ENCODE data around the gene CHRM4. TPM values are rescaled to one million over a fixed set of nuclear protein-coding genes. Genes with fewer than 3 reads are reported as not detected.

The CHRM4 gene
- total RNA-seq, 1 experiment from 2014 or later = 1.1 TPM

DNA sequence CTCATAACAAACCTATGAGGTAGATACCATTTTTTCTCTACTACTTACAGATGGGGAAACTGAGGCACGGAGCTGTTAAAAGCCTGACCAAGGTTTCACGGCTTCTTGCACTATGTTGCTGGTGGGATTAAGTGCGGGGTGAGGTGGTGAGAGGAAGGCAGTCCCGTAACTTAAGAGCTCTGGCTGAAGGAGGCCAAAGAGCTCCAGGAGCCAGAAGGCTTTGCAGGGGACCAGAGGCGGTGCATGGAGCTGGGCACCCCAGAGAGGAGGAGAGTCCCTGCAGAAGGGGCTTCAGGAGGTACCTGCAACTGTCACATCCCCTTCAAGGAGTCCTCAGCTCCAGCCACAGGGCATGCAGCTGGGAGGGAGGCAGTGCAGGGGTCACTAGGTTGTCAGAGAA lies 4.1 kb downstream of the CHRM4 start:
- Histone ChIP-seq H3K9ac (ENCODE audit: low read length) (no peak overlapping the region), H3K79me2 (ENCODE audit: insufficient read depth, low read length) (peaks cover 5% of the 10 kb centered on the region; the same call in 1 of the 2 replicates), H3K4me1 (ENCODE audit: control insufficient read depth in 1 of 2, insufficient read depth in 2 of 2, low read length in 2 of 2) (peaks cover 27 to 77% of the 10 kb centered on the region in 2 experiments), H3K36me3 (ENCODE audit: control insufficient read depth in 1 of 2, insufficient read depth in 2 of 2, low read length in 2 of 2) (no peaks in the 10 kb centered on the region), H3K9me3 (ENCODE audit: control insufficient read depth in 1 of 2, insufficient read depth in 1 of 2, low read depth in 1 of 2, low read length in 2 of 2) (no peaks in the 10 kb centered on the region), H3K4me2 (ENCODE audit: low read length) (no peak overlapping the region), H3K27me3 (ENCODE audit: insufficient read depth, low read length) (no peaks in the 10 kb centered on the region), H3K9me2 (ENCODE audit: insufficient read depth) (no peaks in the 10 kb centered on the region), H2AFZ (ENCODE audit: low read depth, low read length, poor library complexity, severe bottlenecking) (no peak overlapping the region), H3K4me3 (replicated peaks in 1 of 2; ENCODE audit: low read depth in 1 of 2, low read length in 2 of 2) (no peak overlapping the region), H4K20me1 (ENCODE audit: insufficient read depth) (no peaks in the 10 kb centered on the region), H3K27ac (ENCODE audit: low read depth, low read length) (no peak overlapping the region)
- BruUV-seq (replicated peaks) = no TSS peak
- intact Hi-C loops (cut with micrococcal nuclease) = loop anchor here (10.0 kb wide), 2 partner anchors 227 to 417 kb away; partner anchors contain the start of genes ATG13 and HARBI1
- ChIA-PET CTCF (interaction anchor here (0.7 kb wide), 1 partner anchor 9 kb away, joined by 3 read pairs; no protein-coding TSS in a partner anchor), POLR2A (no interaction called here), RAD21 (ENCODE audit: low non-redundant PET in 1 of 2, low total read pairs in 2 of 2, uncharacterized antibody in 2 of 2, unreplicated experiment in 2 of 2) (no interaction called here)
- TF ChIP-seq, protein P1, sequence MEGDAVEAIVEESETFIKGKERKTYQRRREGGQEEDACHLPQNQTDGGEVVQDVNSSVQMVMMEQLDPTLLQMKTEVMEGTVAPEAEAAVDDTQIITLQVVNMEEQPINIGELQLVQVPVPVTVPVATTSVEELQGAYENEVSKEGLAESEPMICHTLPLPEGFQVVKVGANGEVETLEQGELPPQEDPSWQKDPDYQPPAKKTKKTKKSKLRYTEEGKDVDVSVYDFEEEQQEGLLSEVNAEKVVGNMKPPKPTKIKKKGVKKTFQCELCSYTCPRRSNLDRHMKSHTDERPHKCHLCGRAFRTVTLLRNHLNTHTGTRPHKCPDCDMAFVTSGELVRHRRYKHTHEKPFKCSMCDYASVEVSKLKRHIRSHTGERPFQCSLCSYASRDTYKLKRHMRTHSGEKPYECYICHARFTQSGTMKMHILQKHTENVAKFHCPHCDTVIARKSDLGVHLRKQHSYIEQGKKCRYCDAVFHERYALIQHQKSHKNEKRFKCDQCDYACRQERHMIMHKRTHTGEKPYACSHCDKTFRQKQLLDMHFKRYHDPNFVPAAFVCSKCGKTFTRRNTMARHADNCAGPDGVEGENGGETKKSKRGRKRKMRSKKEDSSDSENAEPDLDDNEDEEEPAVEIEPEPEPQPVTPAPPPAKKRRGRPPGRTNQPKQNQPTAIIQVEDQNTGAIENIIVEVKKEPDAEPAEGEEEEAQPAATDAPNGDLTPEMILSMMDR (IDR thresholded peaks at IDR 0.05 in 2 of 3, conservative IDR thresholded peaks at IDR 0.05 in 1 of 3; ENCODE audit: borderline replicate concordance in 1 of 3, insufficient read depth in 1 of 3, low read depth in 2 of 3, low read length in 2 of 3) = no peak
- no peak for TF ChIP-seq POLR2A (IDR thresholded peaks at IDR 0.05; ENCODE audit: borderline replicate concordance, extremely low read depth, insufficient read depth, insufficient read length)
- no peak for TF ChIP-seq SRF (IDR thresholded peaks at IDR 0.05; ENCODE audit: low read depth)
- TF ChIP-seq, protein P2, sequence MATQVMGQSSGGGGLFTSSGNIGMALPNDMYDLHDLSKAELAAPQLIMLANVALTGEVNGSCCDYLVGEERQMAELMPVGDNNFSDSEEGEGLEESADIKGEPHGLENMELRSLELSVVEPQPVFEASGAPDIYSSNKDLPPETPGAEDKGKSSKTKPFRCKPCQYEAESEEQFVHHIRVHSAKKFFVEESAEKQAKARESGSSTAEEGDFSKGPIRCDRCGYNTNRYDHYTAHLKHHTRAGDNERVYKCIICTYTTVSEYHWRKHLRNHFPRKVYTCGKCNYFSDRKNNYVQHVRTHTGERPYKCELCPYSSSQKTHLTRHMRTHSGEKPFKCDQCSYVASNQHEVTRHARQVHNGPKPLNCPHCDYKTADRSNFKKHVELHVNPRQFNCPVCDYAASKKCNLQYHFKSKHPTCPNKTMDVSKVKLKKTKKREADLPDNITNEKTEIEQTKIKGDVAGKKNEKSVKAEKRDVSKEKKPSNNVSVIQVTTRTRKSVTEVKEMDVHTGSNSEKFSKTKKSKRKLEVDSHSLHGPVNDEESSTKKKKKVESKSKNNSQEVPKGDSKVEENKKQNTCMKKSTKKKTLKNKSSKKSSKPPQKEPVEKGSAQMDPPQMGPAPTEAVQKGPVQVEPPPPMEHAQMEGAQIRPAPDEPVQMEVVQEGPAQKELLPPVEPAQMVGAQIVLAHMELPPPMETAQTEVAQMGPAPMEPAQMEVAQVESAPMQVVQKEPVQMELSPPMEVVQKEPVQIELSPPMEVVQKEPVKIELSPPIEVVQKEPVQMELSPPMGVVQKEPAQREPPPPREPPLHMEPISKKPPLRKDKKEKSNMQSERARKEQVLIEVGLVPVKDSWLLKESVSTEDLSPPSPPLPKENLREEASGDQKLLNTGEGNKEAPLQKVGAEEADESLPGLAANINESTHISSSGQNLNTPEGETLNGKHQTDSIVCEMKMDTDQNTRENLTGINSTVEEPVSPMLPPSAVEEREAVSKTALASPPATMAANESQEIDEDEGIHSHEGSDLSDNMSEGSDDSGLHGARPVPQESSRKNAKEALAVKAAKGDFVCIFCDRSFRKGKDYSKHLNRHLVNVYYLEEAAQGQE (IDR thresholded peaks at IDR 0.05; ENCODE audit: low read depth) = no peak
- TF ChIP-seq TCF7L2 (IDR thresholded peaks at IDR 0.05; ENCODE audit: borderline replicate concordance, extremely low read depth, insufficient read depth, insufficient read length) = no peak
- no peak for TF ChIP-seq FOSL1 (IDR thresholded peaks at IDR 0.05; ENCODE audit: low read depth)
- no peak for TF ChIP-seq JUND (IDR thresholded peaks at IDR 0.05)
- TF ChIP-seq, protein P3, sequence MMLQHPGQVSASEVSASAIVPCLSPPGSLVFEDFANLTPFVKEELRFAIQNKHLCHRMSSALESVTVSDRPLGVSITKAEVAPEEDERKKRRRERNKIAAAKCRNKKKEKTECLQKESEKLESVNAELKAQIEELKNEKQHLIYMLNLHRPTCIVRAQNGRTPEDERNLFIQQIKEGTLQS (IDR thresholded peaks at IDR 0.05) = no peak
- TF ChIP-seq SIN3A (IDR thresholded peaks at IDR 0.05; ENCODE audit: low read depth) = no peak
- no peak for TF ChIP-seq SP1 (IDR thresholded peaks at IDR 0.05; ENCODE audit: low read depth)
- TF ChIP-seq, protein P4, sequence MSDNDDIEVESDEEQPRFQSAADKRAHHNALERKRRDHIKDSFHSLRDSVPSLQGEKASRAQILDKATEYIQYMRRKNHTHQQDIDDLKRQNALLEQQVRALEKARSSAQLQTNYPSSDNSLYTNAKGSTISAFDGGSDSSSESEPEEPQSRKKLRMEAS (IDR thresholded peaks at IDR 0.05) = no peak
- TF ChIP-seq, protein P5, sequence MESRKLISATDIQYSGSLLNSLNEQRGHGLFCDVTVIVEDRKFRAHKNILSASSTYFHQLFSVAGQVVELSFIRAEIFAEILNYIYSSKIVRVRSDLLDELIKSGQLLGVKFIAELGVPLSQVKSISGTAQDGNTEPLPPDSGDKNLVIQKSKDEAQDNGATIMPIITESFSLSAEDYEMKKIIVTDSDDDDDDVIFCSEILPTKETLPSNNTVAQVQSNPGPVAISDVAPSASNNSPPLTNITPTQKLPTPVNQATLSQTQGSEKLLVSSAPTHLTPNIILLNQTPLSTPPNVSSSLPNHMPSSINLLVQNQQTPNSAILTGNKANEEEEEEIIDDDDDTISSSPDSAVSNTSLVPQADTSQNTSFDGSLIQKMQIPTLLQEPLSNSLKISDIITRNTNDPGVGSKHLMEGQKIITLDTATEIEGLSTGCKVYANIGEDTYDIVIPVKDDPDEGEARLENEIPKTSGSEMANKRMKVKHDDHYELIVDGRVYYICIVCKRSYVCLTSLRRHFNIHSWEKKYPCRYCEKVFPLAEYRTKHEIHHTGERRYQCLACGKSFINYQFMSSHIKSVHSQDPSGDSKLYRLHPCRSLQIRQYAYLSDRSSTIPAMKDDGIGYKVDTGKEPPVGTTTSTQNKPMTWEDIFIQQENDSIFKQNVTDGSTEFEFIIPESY (IDR thresholded peaks at IDR 0.05; ENCODE audit: extremely low read depth, insufficient replicate concordance, low read length) = no peak
- TF ChIP-seq ZNF274 (IDR thresholded peaks at IDR 0.05; ENCODE audit: low read depth, low read length) = no peak
- TF ChIP-seq CBX3 (IDR thresholded peaks at IDR 0.05; ENCODE audit: low read depth) = no peak
- no peak for TF ChIP-seq ELF1 (IDR thresholded peaks at IDR 0.05; ENCODE audit: borderline replicate concordance, low read depth)
- TF ChIP-seq POLR2AphosphoS5 (IDR thresholded peaks at IDR 0.05; ENCODE audit: low read depth, low read length) = no peak
- no peak for TF ChIP-seq EZH2 (IDR thresholded peaks at IDR 0.05)
- DNase-seq (ENCODE audit: low read depth, low spot score) (no peak), ATAC-seq (no peak)

All from HCT116 (cell line).